GM23338 (cell line): Measurements from ENCODE around the gene LRP1B. TPM values are rescaled to one million over a fixed set of nuclear protein-coding genes. Genes with fewer than 3 reads are reported as not detected.

Experiments
- ATAC-seq: fragments of 200-7000 bp; cut with Tn5 transposase; 3 replicates; pipeline ENCODE4 v1.9.1; 2020
- DNase-seq: peaks from one replicate; pipeline ENCODE4 v3.0.0-alpha.2; 2015; ENCODE audit warnings: low spot score
- H2AFZ ChIP-seq: fragments of 200-600 bp; sonication (generic); 2 replicates; pipeline ENCODE4 v1.8.0; 2016; ENCODE audit warnings: antibody characterized with exemption, mild to moderate bottlenecking, moderate library complexity
- H3F3A ChIP-seq: fragments of 200-600 bp; sonication (generic); replicated peaks from 2 replicates; pipeline ENCODE4 v1.8.0; 2017; ENCODE audit warnings: antibody characterized with exemption, mixed run types, low read depth
- H3K27ac ChIP-seq: fragments of 200-600 bp; sonication (generic); 2 replicates; pipeline ENCODE4 v1.6.1; 2016; ENCODE audit warnings: low read depth
- H3K27me3 ChIP-seq: fragments of 200-600 bp; sonication (generic); 2 replicates; pipeline ENCODE4 v1.8.0; 2016; ENCODE audit warnings: mild to moderate bottlenecking, mixed run types, moderate library complexity; ENCODE audit not compliant: insufficient read depth
- H3K36me3 ChIP-seq: fragments of 200-600 bp; sonication (generic); 2 replicates; pipeline ENCODE4 v1.8.0; 2016; ENCODE audit warnings: mild to moderate bottlenecking; ENCODE audit not compliant: insufficient read depth
- H3K4me1 ChIP-seq: fragments of 200-600 bp; sonication (generic); 2 replicates; pipeline ENCODE4 v1.8.0; 2016; ENCODE audit warnings: mild to moderate bottlenecking, moderate library complexity; ENCODE audit not compliant: insufficient read depth
- H3K4me2 ChIP-seq: fragments of 200-600 bp; sonication (generic); 2 replicates; pipeline ENCODE4 v1.7.1; 2017; ENCODE audit warnings: mixed run types
- H3K4me3 ChIP-seq: fragments of 200-600 bp; sonication (generic); 2 replicates; pipeline ENCODE4 v1.6.1; 2016; ENCODE audit warnings: mixed run types
- H3K79me2 ChIP-seq: fragments of 200-600 bp; sonication (generic); replicated peaks from 2 replicates; pipeline ENCODE4 v1.8.0; 2017; ENCODE audit warnings: mild to moderate bottlenecking; ENCODE audit not compliant: insufficient read depth
- H3K9me2 ChIP-seq: fragments of 200-600 bp; sonication (generic); 2 replicates; pipeline ENCODE4 v1.8.0; 2017; ENCODE audit not compliant: insufficient read depth
- H4K20me1 ChIP-seq: fragments of 200-600 bp; sonication (generic); replicated peaks from 2 replicates; pipeline ENCODE4 v1.8.0; 2017; ENCODE audit warnings: mild to moderate bottlenecking; ENCODE audit not compliant: insufficient read depth
- H3K27ac Mint-ChIP-seq: 2 replicates; pipeline ENCODE4 v1.8.0; 2020; ENCODE audit warnings: inconsistent platforms, mild to moderate bottlenecking, moderate library complexity, mixed read lengths
- H3K27me3 Mint-ChIP-seq: 3 replicates; pipeline ENCODE4 v1.8.0; 2022; ENCODE audit warnings: low read depth, mild to moderate bottlenecking, moderate library complexity, mixed read lengths, inconsistent platforms; ENCODE audit not compliant: insufficient read depth, poor library complexity
- H3K36me3 Mint-ChIP-seq: 3 replicates; pipeline ENCODE4 v1.8.0; 2021; ENCODE audit warnings: low read depth, mild to moderate bottlenecking, inconsistent platforms, moderate library complexity, mixed read lengths
- H3K4me1 Mint-ChIP-seq: 3 replicates; pipeline ENCODE4 v1.8.0; 2020; ENCODE audit warnings: mild to moderate bottlenecking, inconsistent platforms, mixed read lengths
- H3K4me3 Mint-ChIP-seq: 3 replicates; pipeline ENCODE4 v1.8.0; 2021; ENCODE audit warnings: moderate library complexity, mild to moderate bottlenecking, inconsistent platforms, mixed read lengths
- H3K9me3 Mint-ChIP-seq: 3 replicates; pipeline ENCODE4 v1.8.0; 2020; ENCODE audit warnings: moderate library complexity, mild to moderate bottlenecking, inconsistent platforms, mixed read lengths
- CTCF ChIP-seq, 2 experiments: fragments of 200-600 bp in 1 of 2; sonication (generic) in 1 of 2; conservative IDR thresholded peaks; 2 replicates each; pipeline versions ENCODE4 v1.5.1 to v1.6.1; 2016 to 2017; ENCODE audit warnings: antibody characterized with exemption in 2 of 2, low read depth in 2 of 2, mild to moderate bottlenecking in 2 of 2, moderate library complexity in 1 of 2
- ETS1 ChIP-seq: IDR thresholded peaks from 2 replicates; pipeline ENCODE4 v1.6.1; 2016; ENCODE audit warnings: antibody characterized with exemption
- EZH2phosphoT487 ChIP-seq: fragments of 200-600 bp; sonication (generic); IDR thresholded peaks from one replicate; pipeline ENCODE4 v1.8.1; 2018; ENCODE audit warnings: antibody characterized with exemption; ENCODE audit not compliant: unreplicated experiment
- POLR2AphosphoS5 ChIP-seq: IDR thresholded peaks from 2 replicates; pipeline ENCODE4 v1.6.1; 2016; ENCODE audit warnings: antibody characterized with exemption, low read depth
- STAT1 ChIP-seq: IDR thresholded peaks from one replicate; pipeline ENCODE4 v1.6.1; 2016; ENCODE audit warnings: antibody characterized with exemption; ENCODE audit not compliant: unreplicated experiment
- ZNF114 ChIP-seq: fragments of 250-450 bp; sonication (Bioruptor Pico); IDR thresholded peaks from 2 replicates; pipeline ENCODE4 v1.5.0; 2020; ENCODE audit warnings: mild to moderate bottlenecking, moderate library complexity
- ZNF331 ChIP-seq: fragments of 250-450 bp; sonication (Bioruptor Pico); IDR thresholded peaks from 2 replicates; pipeline ENCODE4 v1.5.0; 2020; ENCODE audit warnings: low read depth, mild to moderate bottlenecking, moderate library complexity
- polyA plus RNA-seq: library from polyadenylated mRNA; unstranded; fragments of >200 nt; fragmentation: Nextera tagmentation; extraction: Ambion mirVana; gene quantifications from 2 replicates; pipeline ENCODE4 v1.2.1, GENCODE V29; 2016
- total RNA-seq: library from RNA; depleted of rRNA; stranded (reverse); fragments of >200 nt; shearing (Covaris generic); gene quantifications from 2 replicates; pipeline ENCODE4 v1.2.3, GENCODE V29; 2014
- TF ChIP-seq, protein P1 (sequence below): fragments of 250-450 bp; sonication (Bioruptor Pico); IDR thresholded peaks from 2 replicates; pipeline ENCODE4 v1.5.0; 2020; ENCODE audit warnings: mild to moderate bottlenecking, moderate library complexity

Gene LRP1B
- total and polyA plus RNA-seq, 2 experiments from 2014 or later, result 0.15 to 0.97 TPM

GRCh38 chr2:141200191-141200590 lies 930.6 kb downstream of the LRP1B start:
- H3K27me3 ChIP-seq, result no peaks in the 10 kb centered on the region
- Mint-ChIP-seq H3K27ac (no peak overlapping the region), H3K36me3 (no peaks in the 10 kb centered on the region), H3K4me3 (no peak overlapping the region), H3K27me3 (no peaks in the 10 kb centered on the region), H3K4me1 (no peaks in the 10 kb centered on the region), H3K9me3 (no peaks in the 10 kb centered on the region)
- DNase-seq, result no peak
- H3K4me3 ChIP-seq, result no peak overlapping the region
- H3K27ac ChIP-seq, result no peak overlapping the region
- H3K4me2 ChIP-seq, result no peak overlapping the region
- H3F3A ChIP-seq, result no peaks in the 10 kb centered on the region
- ATAC-seq, result no peak
- no peaks in the 10 kb centered on the region for H3K36me3 ChIP-seq
- H3K9me2 ChIP-seq, result no peaks in the 10 kb centered on the region
- TF ChIP-seq ZNF114 (CRISPR knock-in tag), result no peak
- no peak for TF ChIP-seq EZH2phosphoT487
- TF ChIP-seq STAT1, result no peak
- no peak for TF ChIP-seq ZNF331 (CRISPR knock-in tag)
- TF ChIP-seq ETS1, result no peak
- no peak for TF ChIP-seq CTCF (conservative IDR thresholded peaks at IDR 0.05; ENCODE audit: low read depth in 2 of 2)
- TF ChIP-seq, protein P1, sequence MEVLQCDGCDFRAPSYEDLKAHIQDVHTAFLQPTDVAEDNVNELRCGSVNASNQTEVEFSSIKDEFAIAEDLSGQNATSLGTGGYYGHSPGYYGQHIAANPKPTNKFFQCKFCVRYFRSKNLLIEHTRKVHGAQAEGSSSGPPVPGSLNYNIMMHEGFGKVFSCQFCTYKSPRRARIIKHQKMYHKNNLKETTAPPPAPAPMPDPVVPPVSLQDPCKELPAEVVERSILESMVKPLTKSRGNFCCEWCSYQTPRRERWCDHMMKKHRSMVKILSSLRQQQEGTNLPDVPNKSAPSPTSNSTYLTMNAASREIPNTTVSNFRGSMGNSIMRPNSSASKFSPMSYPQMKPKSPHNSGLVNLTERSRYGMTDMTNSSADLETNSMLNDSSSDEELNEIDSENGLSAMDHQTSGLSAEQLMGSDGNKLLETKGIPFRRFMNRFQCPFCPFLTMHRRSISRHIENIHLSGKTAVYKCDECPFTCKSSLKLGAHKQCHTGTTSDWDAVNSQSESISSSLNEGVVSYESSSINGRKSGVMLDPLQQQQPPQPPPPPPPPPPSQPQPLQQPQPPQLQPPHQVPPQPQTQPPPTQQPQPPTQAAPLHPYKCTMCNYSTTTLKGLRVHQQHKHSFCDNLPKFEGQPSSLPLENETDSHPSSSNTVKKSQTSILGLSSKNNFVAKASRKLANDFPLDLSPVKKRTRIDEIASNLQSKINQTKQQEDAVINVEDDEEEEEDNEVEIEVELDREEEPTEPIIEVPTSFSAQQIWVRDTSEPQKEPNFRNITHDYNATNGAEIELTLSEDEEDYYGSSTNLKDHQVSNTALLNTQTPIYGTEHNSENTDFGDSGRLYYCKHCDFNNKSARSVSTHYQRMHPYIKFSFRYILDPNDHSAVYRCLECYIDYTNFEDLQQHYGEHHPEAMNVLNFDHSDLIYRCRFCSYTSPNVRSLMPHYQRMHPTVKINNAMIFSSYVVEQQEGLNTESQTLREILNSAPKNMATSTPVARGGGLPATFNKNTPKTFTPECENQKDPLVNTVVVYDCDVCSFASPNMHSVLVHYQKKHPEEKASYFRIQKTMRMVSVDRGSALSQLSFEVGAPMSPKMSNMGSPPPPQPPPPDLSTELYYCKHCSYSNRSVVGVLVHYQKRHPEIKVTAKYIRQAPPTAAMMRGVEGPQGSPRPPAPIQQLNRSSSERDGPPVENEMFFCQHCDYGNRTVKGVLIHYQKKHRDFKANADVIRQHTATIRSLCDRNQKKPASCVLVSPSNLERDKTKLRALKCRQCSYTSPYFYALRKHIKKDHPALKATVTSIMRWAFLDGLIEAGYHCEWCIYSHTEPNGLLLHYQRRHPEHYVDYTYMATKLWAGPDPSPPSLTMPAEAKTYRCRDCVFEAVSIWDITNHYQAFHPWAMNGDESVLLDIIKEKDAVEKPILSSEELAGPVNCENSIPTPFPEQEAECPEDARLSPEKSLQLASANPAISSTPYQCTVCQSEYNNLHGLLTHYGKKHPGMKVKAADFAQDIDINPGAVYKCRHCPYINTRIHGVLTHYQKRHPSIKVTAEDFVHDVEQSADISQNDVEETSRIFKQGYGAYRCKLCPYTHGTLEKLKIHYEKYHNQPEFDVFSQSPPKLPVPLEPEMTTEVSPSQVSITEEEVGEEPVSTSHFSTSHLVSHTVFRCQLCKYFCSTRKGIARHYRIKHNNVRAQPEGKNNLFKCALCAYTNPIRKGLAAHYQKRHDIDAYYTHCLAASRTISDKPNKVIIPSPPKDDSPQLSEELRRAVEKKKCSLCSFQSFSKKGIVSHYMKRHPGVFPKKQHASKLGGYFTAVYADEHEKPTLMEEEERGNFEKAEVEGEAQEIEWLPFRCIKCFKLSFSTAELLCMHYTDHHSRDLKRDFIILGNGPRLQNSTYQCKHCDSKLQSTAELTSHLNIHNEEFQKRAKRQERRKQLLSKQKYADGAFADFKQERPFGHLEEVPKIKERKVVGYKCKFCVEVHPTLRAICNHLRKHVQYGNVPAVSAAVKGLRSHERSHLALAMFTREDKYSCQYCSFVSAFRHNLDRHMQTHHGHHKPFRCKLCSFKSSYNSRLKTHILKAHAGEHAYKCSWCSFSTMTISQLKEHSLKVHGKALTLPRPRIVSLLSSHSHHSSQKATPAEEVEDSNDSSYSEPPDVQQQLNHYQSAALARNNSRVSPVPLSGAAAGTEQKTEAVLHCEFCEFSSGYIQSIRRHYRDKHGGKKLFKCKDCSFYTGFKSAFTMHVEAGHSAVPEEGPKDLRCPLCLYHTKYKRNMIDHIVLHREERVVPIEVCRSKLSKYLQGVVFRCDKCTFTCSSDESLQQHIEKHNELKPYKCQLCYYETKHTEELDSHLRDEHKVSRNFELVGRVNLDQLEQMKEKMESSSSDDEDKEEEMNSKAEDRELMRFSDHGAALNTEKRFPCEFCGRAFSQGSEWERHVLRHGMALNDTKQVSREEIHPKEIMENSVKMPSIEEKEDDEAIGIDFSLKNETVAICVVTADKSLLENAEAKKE (CRISPR knock-in tag), result no peak
- TF ChIP-seq POLR2AphosphoS5, result no peak
- H4K20me1 ChIP-seq, result no peaks in the 10 kb centered on the region
- no peaks in the 10 kb centered on the region for H3K4me1 ChIP-seq
- H3K79me2 ChIP-seq, result no peaks in the 10 kb centered on the region
- no peak overlapping the region for H2AFZ ChIP-seq
